Ovary (tissue), 3 donors: ENCODE data around the gene MSI2.

Experiments used
- EP300 ChIP-seq: sonication (generic); formaldehyde crosslinking; IDR thresholded peaks from one replicate; pipeline ENCODE4 v1.6.1; 2017; ENCODE audit warnings: antibody characterized with exemption
- TF ChIP-seq, protein P1 (sequence below), 3 donors: fragments of 450-650 bp in 2 of 3; fragments of 200-600 bp in 1 of 3; IDR thresholded peaks; one replicate each; pipeline versions ENCODE4 v1.5.1 to v1.8.0; 2016 to 2022; ENCODE audit warnings: antibody characterized with exemption in 3 of 3, mild to moderate bottlenecking in 1 of 3
- donor health status: DM: no; HTN: no; CAD: no.

DNA sequence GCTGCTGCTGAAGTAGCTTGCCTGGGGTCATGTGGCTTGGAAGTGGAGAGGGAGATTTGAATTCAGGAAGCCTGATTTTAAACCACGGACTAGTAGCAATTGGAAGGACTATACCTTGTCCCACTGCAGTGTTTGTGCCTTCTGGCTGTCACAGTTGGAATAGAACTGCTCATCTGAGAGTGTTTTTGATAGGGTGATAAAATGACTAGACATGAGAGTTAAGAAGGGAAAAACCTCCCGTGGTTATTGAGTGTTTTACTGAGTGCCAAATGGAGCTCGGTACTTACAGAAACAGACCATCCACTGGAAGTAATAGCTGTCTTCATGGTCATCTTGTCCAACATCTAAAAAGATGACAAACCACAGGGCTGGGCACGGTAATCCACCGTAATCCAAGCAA lies 70.4 kb downstream of the MSI2 start:
- TF ChIP-seq EP300, result no peak
- TF ChIP-seq, protein P1, sequence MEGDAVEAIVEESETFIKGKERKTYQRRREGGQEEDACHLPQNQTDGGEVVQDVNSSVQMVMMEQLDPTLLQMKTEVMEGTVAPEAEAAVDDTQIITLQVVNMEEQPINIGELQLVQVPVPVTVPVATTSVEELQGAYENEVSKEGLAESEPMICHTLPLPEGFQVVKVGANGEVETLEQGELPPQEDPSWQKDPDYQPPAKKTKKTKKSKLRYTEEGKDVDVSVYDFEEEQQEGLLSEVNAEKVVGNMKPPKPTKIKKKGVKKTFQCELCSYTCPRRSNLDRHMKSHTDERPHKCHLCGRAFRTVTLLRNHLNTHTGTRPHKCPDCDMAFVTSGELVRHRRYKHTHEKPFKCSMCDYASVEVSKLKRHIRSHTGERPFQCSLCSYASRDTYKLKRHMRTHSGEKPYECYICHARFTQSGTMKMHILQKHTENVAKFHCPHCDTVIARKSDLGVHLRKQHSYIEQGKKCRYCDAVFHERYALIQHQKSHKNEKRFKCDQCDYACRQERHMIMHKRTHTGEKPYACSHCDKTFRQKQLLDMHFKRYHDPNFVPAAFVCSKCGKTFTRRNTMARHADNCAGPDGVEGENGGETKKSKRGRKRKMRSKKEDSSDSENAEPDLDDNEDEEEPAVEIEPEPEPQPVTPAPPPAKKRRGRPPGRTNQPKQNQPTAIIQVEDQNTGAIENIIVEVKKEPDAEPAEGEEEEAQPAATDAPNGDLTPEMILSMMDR (IDR thresholded peaks at IDR 0.05), result no peak
